ENCODE results near the gene ARHGDIA. TPM values are rescaled to one million over a fixed set of nuclear protein-coding genes. Genes with fewer than 3 reads are reported as not detected.
"Not testable (repeated sequence)": the region's sequence is repeated elsewhere in the genome, so short reads cannot be mapped to it uniquely, and the experiment has no call there.

Gene ARHGDIA
- 397 and 403 TPM in 2 replicates for polyA plus RNA-seq (2013)

- Histone ChIP-seq H3K14ac (ENCODE audit: low read length) (peak within 1 kb of the TSS; percentile 98), H3K4me1 (ENCODE audit: control insufficient read depth in 1 of 2, insufficient read depth in 2 of 2, low read length in 2 of 2) (peaks cover 31 to 40% of the 10 kb centered on the region in 2 experiments), H2BK120ac (ENCODE audit: insufficient read depth, low read length, poor library complexity) (peak within 1 kb of the TSS; percentile 93), H2AK5ac (ENCODE audit: low read length) (peak within 1 kb of the TSS; percentile 94), H3K79me2 (ENCODE audit: control insufficient read depth, insufficient read depth, low read length, poor library complexity) (peaks cover 23% of the 10 kb centered on the region), H3K4ac (ENCODE audit: low read depth, low read length) (peak within 1 kb of the TSS; percentile 98), H3K4me2 (ENCODE audit: low read length) (peak within 1 kb of the TSS; percentile 92), H3K79me1 (ENCODE audit: low read length) (peaks cover 35% of the 10 kb centered on the region), H3K36me3 (ENCODE audit: control insufficient read depth in 1 of 2, insufficient read depth in 2 of 2, low read length in 2 of 2) (peaks cover 30 to 32% of the 10 kb centered on the region in 2 experiments), H4K12ac (ENCODE audit: low read depth, low read length) (peak within 1 kb of the TSS; percentile 91), H3K9ac (ENCODE audit: low read length) (peak within 1 kb of the TSS; percentile 99), H3K4me3 (ENCODE audit: low read depth, low read length) (peak within 1 kb of the TSS; percentile 91), H4K91ac (ENCODE audit: low read depth, low read length) (peak within 1 kb of the TSS; percentile 98), H2AFZ (ENCODE audit: insufficient read depth, low read length, poor library complexity) (peak within 1 kb of the TSS; percentile 84), H3K18ac (ENCODE audit: low read length) (peak within 1 kb of the TSS; percentile 89), H3K23ac (ENCODE audit: low read length) (no peak within 1 kb of the TSS), H2BK5ac (ENCODE audit: low read depth, low read length, poor library complexity) (peak within 1 kb of the TSS; percentile 88), H3K27me3 (ENCODE audit: insufficient read depth, low read length) (no peaks in the 10 kb centered on the region), H2BK12ac (ENCODE audit: low read length) (no peak within 1 kb of the TSS), H3K27ac (ENCODE audit: low read depth, low read length) (peak within 1 kb of the TSS; percentile 82), H4K8ac (ENCODE audit: low read depth, low read length) (peak within 1 kb of the TSS; percentile 96), H3K9me3 (ENCODE audit: insufficient read depth, low read depth, low read length) (peaks cover 2% of the 10 kb centered on the region)
- DNase-seq = peak in 1 of 2 donors; percentile 21
- no CpG with 5 or more reads among the region's 64 CpGs for WGBS (ENCODE audit: extremely low coverage, insufficient coverage, insufficient read length)
Measured at GRCh38 chr17:81870981-81871386, at the start of gene ARHGDIA. ARHGDIA (minus strand) TSS chr17:81871337; CDS start chr17:81869930, 1,407 bp downstream.

- H2BK120ac ChIP-seq (ENCODE audit: insufficient read depth, low read length, poor library complexity) = no peak overlapping the region
- no peak overlapping the region for H3K4ac ChIP-seq (ENCODE audit: low read depth, low read length)
- no peak overlapping the region for H3K4me2 ChIP-seq (ENCODE audit: low read length)
- H3K27me3 ChIP-seq (ENCODE audit: insufficient read depth, low read length) = no peaks in the 10 kb centered on the region
- no peak overlapping the region for H3K9ac ChIP-seq (ENCODE audit: low read length)
- no peak overlapping the region for H2BK12ac ChIP-seq (ENCODE audit: low read length)
- H3K9me3 ChIP-seq (ENCODE audit: insufficient read depth, low read depth, low read length) = peaks cover 2% of the 10 kb centered on the region
- H4K91ac ChIP-seq (ENCODE audit: low read depth, low read length) = no peak overlapping the region
- DNase-seq = no peak
- H4K8ac ChIP-seq (ENCODE audit: low read depth, low read length) = no peak overlapping the region
- H3K79me2 ChIP-seq (ENCODE audit: control insufficient read depth, insufficient read depth, low read length, poor library complexity) = peaks cover 19% of the 10 kb centered on the region
- H3K79me1 ChIP-seq (ENCODE audit: low read length) = peaks cover 16% of the 10 kb centered on the region
- no CpG with 5 or more reads among the region's 15 CpGs for WGBS (ENCODE audit: extremely low coverage, insufficient coverage, insufficient read length)
- H3K18ac ChIP-seq (ENCODE audit: low read length) = no peak overlapping the region
- no peak overlapping the region for H3K23ac ChIP-seq (ENCODE audit: low read length)
- H2AK5ac ChIP-seq (ENCODE audit: low read length) = no peak overlapping the region
- no peak overlapping the region for H3K14ac ChIP-seq (ENCODE audit: low read length)
- H2BK5ac ChIP-seq (ENCODE audit: low read depth, low read length, poor library complexity) = no peak overlapping the region
- H3K4me1 ChIP-seq (ENCODE audit: control insufficient read depth in 1 of 2, insufficient read depth in 2 of 2, low read length in 2 of 2) = peaks cover 16% of the 10 kb centered on the region in 2 experiments
- no peak overlapping the region for H3K4me3 ChIP-seq (ENCODE audit: low read depth, low read length)
- H4K12ac ChIP-seq (ENCODE audit: low read depth, low read length) = no peak overlapping the region
- no peak overlapping the region for H2AFZ ChIP-seq (ENCODE audit: insufficient read depth, low read length, poor library complexity)
- no peak overlapping the region for H3K27ac ChIP-seq (ENCODE audit: low read depth, low read length)
- H3K36me3 ChIP-seq (ENCODE audit: control insufficient read depth in 1 of 2, insufficient read depth in 2 of 2, low read length in 2 of 2) = peaks cover 56 to 60% of the 10 kb centered on the region in 2 experiments
Measured at GRCh38 chr17:81918832-81919545, 47.9 kb upstream of the ARHGDIA start.

GRCh38 chr17:81918333-81918669 is 47.2 kb upstream of the ARHGDIA start:
- H3K9ac ChIP-seq (ENCODE audit: low read length); H4K12ac ChIP-seq (ENCODE audit: low read depth, low read length); H3K9me3 ChIP-seq (ENCODE audit: insufficient read depth, low read depth, low read length); H3K23ac ChIP-seq (ENCODE audit: low read length); H2BK12ac ChIP-seq (ENCODE audit: low read length); H3K27me3 ChIP-seq (ENCODE audit: insufficient read depth, low read length); H2AFZ ChIP-seq (ENCODE audit: insufficient read depth, low read length, poor library complexity); DNase-seq; H3K18ac ChIP-seq (ENCODE audit: low read length); H4K8ac ChIP-seq (ENCODE audit: low read depth, low read length); H3K79me1 ChIP-seq (ENCODE audit: low read length); H2BK5ac ChIP-seq (ENCODE audit: low read depth, low read length, poor library complexity); H3K4ac ChIP-seq (ENCODE audit: low read depth, low read length); H3K14ac ChIP-seq (ENCODE audit: low read length); H2AK5ac ChIP-seq (ENCODE audit: low read length); H4K91ac ChIP-seq (ENCODE audit: low read depth, low read length); H3K27ac ChIP-seq (ENCODE audit: low read depth, low read length); H2BK120ac ChIP-seq (ENCODE audit: insufficient read depth, low read length, poor library complexity); H3K4me3 ChIP-seq (ENCODE audit: low read depth, low read length): not testable (repeated sequence)
- H3K4me2 ChIP-seq (ENCODE audit: low read length) = peak overlapping the region; percentile 50
- no CpG with 5 or more reads among the region's 9 CpGs for WGBS (ENCODE audit: extremely low coverage, insufficient coverage, insufficient read length)
- peaks cover 62 to 67% of the 10 kb centered on the region in 2 experiments for H3K36me3 ChIP-seq (ENCODE audit: control insufficient read depth in 1 of 2, insufficient read depth in 2 of 2, low read length in 2 of 2)
- H3K79me2 ChIP-seq (ENCODE audit: control insufficient read depth, insufficient read depth, low read length, poor library complexity) = peaks cover 15% of the 10 kb centered on the region
- peaks cover 10% of the 10 kb centered on the region in 2 experiments for H3K4me1 ChIP-seq (ENCODE audit: control insufficient read depth in 1 of 2, insufficient read depth in 2 of 2, low read length in 2 of 2)

- H3K4ac ChIP-seq (ENCODE audit: low read depth, low read length) = peak within 1 kb of the TSS; percentile 80
- peak within 1 kb of the TSS; percentile 14 for H3K27ac ChIP-seq (ENCODE audit: low read depth, low read length)
- peak within 1 kb of the TSS; percentile 81 for H4K8ac ChIP-seq (ENCODE audit: low read depth, low read length)
- H3K4me2 ChIP-seq (ENCODE audit: low read length) = peak within 1 kb of the TSS; percentile 95
- peaks cover 63 to 68% of the 10 kb centered on the region in 2 experiments for H3K36me3 ChIP-seq (ENCODE audit: control insufficient read depth in 1 of 2, insufficient read depth in 2 of 2, low read length in 2 of 2)
- peak within 1 kb of the TSS; percentile 48 for H4K12ac ChIP-seq (ENCODE audit: low read depth, low read length)
- H4K91ac ChIP-seq (ENCODE audit: low read depth, low read length) = peak within 1 kb of the TSS; percentile 72
- peaks cover 12% of the 10 kb centered on the region for H3K79me2 ChIP-seq (ENCODE audit: control insufficient read depth, insufficient read depth, low read length, poor library complexity)
- H3K18ac ChIP-seq (ENCODE audit: low read length) = peak within 1 kb of the TSS; percentile 47
- peak within 1 kb of the TSS; percentile 56 for H2AK5ac ChIP-seq (ENCODE audit: low read length)
- peak; percentile 58 to 83 for DNase-seq
- no peak within 1 kb of the TSS for H3K23ac ChIP-seq (ENCODE audit: low read length)
- H3K9ac ChIP-seq (ENCODE audit: low read length) = peak within 1 kb of the TSS; percentile 81
- H3K14ac ChIP-seq (ENCODE audit: low read length) = peak within 1 kb of the TSS; percentile 62
- H2BK5ac ChIP-seq (ENCODE audit: low read depth, low read length, poor library complexity) = peak within 1 kb of the TSS; percentile 49
- peak within 1 kb of the TSS; percentile 97 for H3K4me3 ChIP-seq (ENCODE audit: low read depth, low read length)
- H3K27me3 ChIP-seq (ENCODE audit: insufficient read depth, low read length) = no peaks in the 10 kb centered on the region
- peaks cover 7% of the 10 kb centered on the region for H3K79me1 ChIP-seq (ENCODE audit: low read length)
- WGBS (ENCODE audit: extremely low coverage, insufficient coverage, insufficient read length) = no CpG with 5 or more reads among the region's 94 CpGs
- H3K9me3 ChIP-seq (ENCODE audit: insufficient read depth, low read depth, low read length) = peaks cover 2% of the 10 kb centered on the region
- H3K4me1 ChIP-seq (ENCODE audit: control insufficient read depth in 1 of 2, insufficient read depth in 2 of 2, low read length in 2 of 2) = peaks cover 7 to 8% of the 10 kb centered on the region in 2 experiments
- H2BK12ac ChIP-seq (ENCODE audit: low read length) = no peak within 1 kb of the TSS
- H2BK120ac ChIP-seq (ENCODE audit: insufficient read depth, low read length, poor library complexity) = peak within 1 kb of the TSS; percentile 58
- H2AFZ ChIP-seq (ENCODE audit: insufficient read depth, low read length, poor library complexity) = peak within 1 kb of the TSS; percentile 46
Measured at GRCh38 chr17:81917565-81918332, 46.6 kb upstream of the ARHGDIA start, which contains the start of gene SIRT7. SIRT7 (minus strand) TSS chr17:81918176; CDS start chr17:81918131, 45 bp downstream.
